ENCODE results near the gene BRD3. TPM values are rescaled to one million over a fixed set of nuclear protein-coding genes. Genes with fewer than 3 reads are reported as not detected.
A peak's percentile ranks its signal among the peaks of the same experiment; 100 is the strongest.

BRD3 gene
- total RNA-seq, 2 donors from 2014 or later = 32.2 to 32.6 TPM

DNA sequence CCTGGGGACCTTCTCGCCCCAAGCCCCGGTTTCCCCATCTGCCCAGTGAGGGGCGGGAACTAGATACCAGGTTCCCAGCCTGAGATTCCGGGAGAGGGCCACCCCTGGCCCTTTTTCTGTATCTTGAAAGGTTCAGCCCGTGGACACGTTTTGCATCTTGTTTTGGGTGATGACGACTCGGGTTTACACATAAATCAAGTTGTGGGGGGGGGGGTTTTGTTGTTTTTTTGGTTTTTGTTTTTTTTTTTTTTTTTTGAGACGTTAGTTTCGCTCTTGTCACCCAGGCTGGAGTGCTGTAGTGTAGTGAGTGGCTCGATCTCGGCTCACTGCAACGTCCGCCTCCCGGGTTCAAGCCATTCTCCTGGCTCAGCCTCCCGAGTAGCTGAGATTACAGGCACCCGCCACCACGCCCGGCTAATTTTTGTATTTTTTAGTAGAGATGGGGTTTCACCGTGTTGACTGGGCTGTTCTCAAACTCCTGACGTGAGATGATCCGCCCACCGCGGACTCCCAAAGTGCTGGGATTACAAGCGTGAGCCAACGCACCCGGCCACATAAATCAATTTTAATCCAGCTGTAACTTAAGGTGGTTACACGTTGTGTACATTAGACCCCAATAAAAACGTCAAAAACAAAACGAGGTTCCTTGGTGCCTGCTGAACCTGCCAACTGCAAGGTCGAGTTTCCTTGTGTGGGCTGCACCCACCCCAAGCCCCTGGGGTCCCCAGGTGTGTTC lies 1.1 kb upstream of the BRD3 start:
- intact Hi-C loops (cut with DNase I) = loop anchor here in 1 of 2 donors (10.0 kb wide), 1 partner anchor 266 kb away; no protein-coding TSS in a partner anchor
- no peak for DNase-seq (ENCODE audit: low spot score)

GRCh38 chr9:134066913-134067851 lies 644 bp downstream of the BRD3 start:
- peak; percentile 81 for DNase-seq (ENCODE audit: low spot score)
- intact Hi-C loops (cut with DNase I) = loop anchor here in 1 of 2 donors (10.0 kb wide), 1 partner anchor 268 kb away; no protein-coding TSS in a partner anchor

GRCh38 chr9:134066526-134066912 lies 1.3 kb downstream of the BRD3 start:
- intact Hi-C loops (cut with DNase I) = loop anchor here in 1 of 2 donors (10.0 kb wide), 1 partner anchor 268 kb away; no protein-coding TSS in a partner anchor
- DNase-seq (ENCODE audit: low spot score) = peak; percentile 48

DNA sequence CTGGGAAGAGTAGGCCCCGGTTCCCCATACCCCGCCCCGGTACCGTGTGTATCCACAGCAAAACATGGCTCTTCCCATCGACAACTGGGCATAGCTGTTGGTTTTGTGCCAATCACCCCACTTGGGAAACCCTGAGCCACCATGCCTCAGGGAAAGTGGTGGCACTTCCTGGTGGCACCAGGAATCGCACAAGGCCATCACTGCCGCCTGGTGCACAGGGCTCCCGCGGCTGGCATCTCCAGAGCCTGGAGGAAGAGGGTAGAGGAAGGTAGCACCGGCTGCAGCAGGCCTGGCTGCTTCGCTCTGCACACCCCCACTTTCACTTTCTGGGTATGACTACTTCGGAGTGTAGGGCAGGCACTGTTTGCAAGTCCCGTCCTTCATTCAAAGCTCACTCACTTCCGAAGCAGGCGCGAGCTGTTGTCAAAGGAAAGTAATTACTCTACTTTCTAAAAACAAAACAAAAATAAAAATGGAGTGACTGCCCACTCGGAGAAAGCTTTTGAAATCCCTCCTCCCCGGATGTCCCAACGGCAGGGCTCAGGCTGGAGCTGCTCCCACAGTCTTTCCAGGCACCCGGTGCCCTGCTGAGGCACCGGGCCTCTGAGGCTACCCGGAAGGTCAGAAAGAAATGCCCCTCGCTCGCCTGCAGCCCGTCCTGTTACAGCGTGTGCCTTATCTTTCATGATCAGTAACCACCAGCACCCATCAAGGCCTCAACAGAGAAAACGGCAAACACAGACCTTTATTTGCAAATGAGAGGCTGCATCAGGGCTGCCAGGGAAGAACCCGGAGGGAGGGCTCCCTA lies 2.0 kb downstream of the BRD3 start:
- DNase-seq (ENCODE audit: low spot score) = peak; percentile 81
- intact Hi-C loops (cut with DNase I) = loop anchor here in 1 of 2 donors (10.0 kb wide), 1 partner anchor 269 kb away; no protein-coding TSS in a partner anchor

DNA sequence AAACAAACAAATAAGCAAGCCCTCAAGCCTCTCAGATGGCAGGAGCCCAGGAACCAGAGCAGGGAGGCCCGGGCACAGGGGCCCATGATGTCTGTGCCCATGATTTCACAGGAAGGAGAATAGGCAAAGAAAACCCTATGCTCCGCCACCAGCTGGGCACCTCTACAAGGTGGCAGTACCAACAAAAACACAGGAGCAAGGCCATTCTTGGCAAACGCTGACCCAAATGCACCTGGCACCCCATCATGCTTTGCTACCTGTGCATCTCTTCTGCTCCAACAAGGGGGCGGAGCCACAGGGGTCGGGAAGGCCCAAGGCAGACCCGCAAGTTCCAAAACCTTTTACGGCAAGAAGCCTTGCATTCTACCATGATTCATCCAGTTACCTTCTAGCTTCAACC lies 3.1 kb downstream of the BRD3 start:
- peak; percentile 71 for DNase-seq (ENCODE audit: low spot score)
- intact Hi-C loops (cut with DNase I) = loop anchor here in 1 of 2 donors (10.0 kb wide), 1 partner anchor 270 kb away; no protein-coding TSS in a partner anchor

DNA sequence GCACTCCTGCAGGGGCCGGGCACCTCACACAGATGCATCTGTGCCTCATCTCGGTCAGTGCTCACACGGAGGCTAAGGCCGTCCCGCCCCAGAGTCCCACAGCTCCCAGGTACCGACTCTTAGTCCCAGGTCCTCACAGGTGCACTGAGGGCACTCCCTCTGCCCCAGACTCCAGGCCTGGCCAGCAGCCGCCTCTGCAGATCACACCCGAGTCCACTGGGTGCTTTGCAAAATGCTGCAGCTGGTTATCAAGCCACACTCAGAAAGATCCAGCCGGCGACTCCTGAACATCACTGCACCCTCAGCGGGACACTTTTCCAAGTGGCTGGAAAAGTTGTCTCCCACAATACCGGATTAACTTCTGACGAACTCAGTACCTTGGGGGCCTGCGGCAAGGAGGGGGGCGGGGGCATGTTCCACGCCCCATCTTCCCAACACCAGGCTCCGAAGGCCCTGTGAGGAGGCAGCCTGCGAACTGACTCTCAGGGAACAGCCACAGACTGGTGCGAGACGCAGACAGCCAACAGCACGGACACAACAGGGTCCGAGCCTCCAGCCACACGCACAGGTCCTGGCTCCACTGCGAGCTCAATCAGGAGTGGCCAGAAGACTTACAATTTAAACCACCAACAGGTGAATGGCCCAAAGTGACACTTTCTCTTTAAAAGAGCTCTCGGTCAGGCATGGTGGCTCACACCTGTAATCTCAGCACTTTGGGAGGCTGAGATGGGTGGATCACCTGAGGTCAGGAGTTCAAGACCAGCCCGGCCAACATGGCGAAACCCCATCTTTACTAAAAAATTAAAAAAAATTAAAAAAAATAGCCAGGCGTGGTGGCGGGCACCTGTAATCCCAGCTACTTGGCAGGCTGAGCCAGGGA lies 4.0 kb downstream of the BRD3 start:
- intact Hi-C loops (cut with DNase I) = loop anchor here in 1 of 2 donors (10.0 kb wide), 1 partner anchor 271 kb away; no protein-coding TSS in a partner anchor
- DNase-seq (ENCODE audit: low spot score) = peak; percentile 58

DNA sequence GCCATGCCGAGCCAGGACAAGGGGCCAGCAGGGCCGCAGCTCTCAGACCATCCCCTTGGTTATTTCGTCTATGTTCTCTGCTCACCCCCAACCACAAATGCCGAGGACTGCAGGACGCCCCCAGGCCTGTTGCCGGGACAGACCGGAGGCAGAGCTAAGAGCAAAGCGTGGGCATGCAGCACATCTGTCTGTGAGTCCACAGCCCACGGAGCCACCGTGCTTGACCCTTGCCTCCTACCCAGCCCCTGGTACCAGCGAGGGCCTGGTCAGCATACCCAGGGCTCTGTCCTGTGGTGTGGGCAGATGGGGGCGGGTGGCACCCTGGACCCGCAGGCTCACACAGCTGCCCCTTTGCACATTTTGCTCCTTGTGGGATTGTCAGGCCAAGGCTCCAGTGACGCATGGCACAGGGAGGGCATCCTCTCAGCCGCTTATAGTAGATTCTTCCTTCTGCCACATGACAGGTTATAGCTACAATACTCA lies 4.7 kb downstream of the BRD3 start:
- intact Hi-C loops (cut with DNase I) = loop anchor here in 1 of 2 donors (10.0 kb wide), 1 partner anchor 272 kb away; no protein-coding TSS in a partner anchor
- DNase-seq (ENCODE audit: low spot score) = peak; percentile 58

DNA sequence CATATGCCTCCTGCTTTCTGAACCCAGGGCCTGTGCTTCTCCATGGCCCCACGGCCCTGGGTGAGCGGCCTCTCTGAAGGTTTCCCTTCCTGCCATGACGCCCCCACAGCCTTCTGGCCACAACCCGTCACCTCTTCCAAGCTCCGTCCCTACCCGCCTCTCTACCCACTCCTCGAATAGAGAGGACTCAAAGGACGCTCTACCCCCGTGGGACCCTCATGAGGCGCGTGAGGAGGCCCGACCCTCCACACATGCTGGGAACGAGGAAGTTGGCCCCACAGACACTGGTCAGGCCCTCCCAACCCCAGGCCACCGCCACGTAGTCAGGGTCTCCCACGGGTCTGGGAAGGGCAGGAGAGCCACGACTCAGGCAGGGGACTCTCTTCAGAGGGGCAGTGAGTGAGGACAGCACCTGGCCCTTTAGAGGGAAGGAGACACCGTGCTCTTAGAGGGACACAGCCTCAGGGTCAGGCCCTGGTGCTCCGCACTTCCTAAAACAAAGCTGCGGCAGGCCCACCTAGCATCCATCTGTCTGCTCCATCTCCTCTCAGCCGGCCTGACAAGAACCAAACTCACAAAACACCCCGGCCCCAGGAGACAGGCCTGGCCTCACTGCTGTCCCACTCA lies 5.3 kb downstream of the BRD3 start:
- peak; percentile 79 for DNase-seq (ENCODE audit: low spot score)
- intact Hi-C loops (cut with DNase I) = loop anchor here in 1 of 2 donors (10.0 kb wide), 1 partner anchor 272 kb away; no protein-coding TSS in a partner anchor

- intact Hi-C loops (cut with DNase I) = loop anchor here in 1 of 2 donors (10.0 kb wide), 1 partner anchor 273 kb away; no protein-coding TSS in a partner anchor
- peak; percentile 73 for DNase-seq (ENCODE audit: low spot score)
Measured at GRCh38 chr9:134061688-134062371, 6.0 kb downstream of the BRD3 start.

GRCh38 chr9:134061019-134061687 lies 6.7 kb downstream of the BRD3 start:
- DNase-seq (ENCODE audit: low spot score) = peak; percentile 77
- intact Hi-C loops (cut with DNase I) = loop anchor here in 1 of 2 donors (10.0 kb wide), 1 partner anchor 274 kb away; no protein-coding TSS in a partner anchor

GRCh38 chr9:134060546-134060945 lies 7.3 kb downstream of the BRD3 start:
- intact Hi-C loops (cut with DNase I) = loop anchor here in 1 of 2 donors (10.0 kb wide), 1 partner anchor 274 kb away; no protein-coding TSS in a partner anchor
- peak; percentile 67 for DNase-seq (ENCODE audit: low spot score)

DNA sequence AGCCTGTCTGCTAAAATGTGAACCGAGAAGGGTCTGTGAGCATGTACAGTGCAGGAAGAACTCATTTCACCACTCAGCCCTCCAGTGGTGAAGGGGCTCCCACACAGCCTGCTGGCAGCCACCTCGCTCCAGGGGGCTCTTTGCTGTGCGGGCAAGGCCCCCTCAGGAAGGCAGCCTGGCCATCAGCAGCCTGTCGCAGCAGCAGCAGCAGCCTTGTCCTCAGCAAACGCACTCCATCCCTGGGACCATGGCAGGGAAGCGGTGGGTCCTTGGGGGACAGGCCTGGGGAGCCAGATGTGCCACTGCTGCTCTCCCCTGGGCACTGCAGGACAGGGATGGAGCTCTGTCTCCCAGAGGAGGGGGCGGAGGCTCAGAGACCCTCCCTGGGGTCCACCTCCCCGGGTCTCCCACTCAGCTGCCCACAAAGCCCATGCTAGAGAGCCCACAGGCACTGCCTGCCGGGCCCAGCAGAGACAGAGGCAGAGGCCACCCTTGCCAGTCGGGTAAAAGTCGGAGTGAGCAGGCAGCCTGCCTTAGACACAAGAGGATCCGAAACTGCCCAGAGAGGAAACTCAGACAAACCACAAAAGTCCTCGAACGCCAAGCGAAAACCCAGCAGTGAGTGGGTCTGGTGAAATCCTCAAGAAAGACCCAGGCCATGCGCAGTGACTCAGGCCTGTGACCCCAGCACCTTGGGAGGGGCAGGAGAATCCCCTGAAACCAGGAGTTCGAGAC lies 8.0 kb downstream of the BRD3 start:
- intact Hi-C loops (cut with DNase I) = loop anchor here in 1 of 2 donors (10.0 kb wide), 1 partner anchor 275 kb away; no protein-coding TSS in a partner anchor
- DNase-seq (ENCODE audit: low spot score) = peak; percentile 78

DNA sequence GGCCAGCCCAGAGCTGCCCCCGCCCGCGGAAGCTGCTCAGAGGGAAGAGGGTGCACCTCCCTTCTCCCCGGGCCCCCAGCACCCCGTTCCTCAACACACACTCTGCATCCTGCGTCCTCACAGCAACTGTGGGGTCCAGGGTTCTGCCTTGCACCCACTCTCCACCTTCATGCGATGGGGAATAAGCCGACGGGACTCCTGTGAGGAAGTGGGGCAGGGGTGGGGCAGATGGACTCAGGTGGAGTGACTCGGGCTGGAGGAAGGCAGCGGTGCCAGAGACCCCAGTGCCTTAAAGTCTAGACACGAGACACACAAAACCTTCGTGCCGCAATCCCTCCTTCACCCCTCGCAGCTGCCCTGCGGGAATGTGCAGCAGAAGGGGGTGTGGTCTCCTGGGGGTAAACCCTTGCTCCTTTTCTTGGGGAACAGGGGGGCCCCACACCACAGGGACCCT lies 8.6 kb downstream of the BRD3 start:
- intact Hi-C loops (cut with DNase I) = no loop called here
- DNase-seq (ENCODE audit: low spot score) = peak; percentile 65

GRCh38 chr9:134058716-134059115 lies 9.1 kb downstream of the BRD3 start:
- intact Hi-C loops (cut with DNase I) = no loop called here
- DNase-seq (ENCODE audit: low spot score) = peak; percentile 62

Data from posterior vena cava (tissue), 2 donors.